SK-N-SH (cell line): ENCODE data around the gene PIGB. TPM values are rescaled to one million over a fixed set of nuclear protein-coding genes. Genes with fewer than 3 reads are reported as not detected.

Experiments used
- CTCF ChIA-PET: fragments of 300-600, 350-600 bp; formaldehyde crosslinking; extraction: SDS; loops from one replicate; lab custom pipeline; 2021; lab: Yijun Ruan, JAX
- POLR2A ChIA-PET: fragments of 350-600 bp; sonication (Branson Sonifier 250); formaldehyde crosslinking; extraction: SDS; loops from one replicate; lab custom pipeline; 2020; ENCODE audit warnings: antibody characterized with exemption, inconsistent platforms; lab: Yijun Ruan, JAX
- DNase-seq: peaks from one replicate; pipeline ENCODE4 v3.0.0; 2012
- H2AFZ ChIP-seq: fragments of 200-600 bp; sonication (generic); 2 replicates; pipeline ENCODE4 v1.8.1; 2016; ENCODE audit warnings: antibody characterized with exemption, mild to moderate bottlenecking, low read depth
- H3F3A ChIP-seq: fragments of 200-600 bp; sonication (generic); replicated peaks from 2 replicates; pipeline ENCODE3; 2016; ENCODE audit warnings: antibody characterized with exemption, mild to moderate bottlenecking; ENCODE audit not compliant: insufficient read depth
- H3K27ac ChIP-seq, 2 experiments: fragments of 200-500 bp in 1 of 2; fragments of 200-600 bp in 1 of 2; sonication (Bioruptor generic) in 1 of 2; sonication (generic), shearing (Covaris generic) in 1 of 2; 2 replicates each; pipeline versions ENCODE4 v1.5.1 to v1.6.1; 2014 to 2016; ENCODE audit warnings: low read depth in 2 of 2, inconsistent platforms in 1 of 2, low read length in 1 of 2, mild to moderate bottlenecking in 1 of 2, mixed read lengths in 1 of 2
- H3K27me3 ChIP-seq: fragments of 200-600 bp; sonication (generic), shearing (Covaris generic); 2 replicates; pipeline ENCODE4 v1.6.1; 2016; ENCODE audit warnings: mixed run types; ENCODE audit not compliant: insufficient read depth
- H3K36me3 ChIP-seq, 2 experiments: fragments of 200-500 bp in 1 of 2; fragments of 200-600 bp in 1 of 2; sonication (Bioruptor generic) in 1 of 2; sonication (generic) in 1 of 2; replicated peaks in 1 of 2; 2 replicates each; pipeline versions ENCODE3 to v1.5.1; 2014 to 2016; ENCODE audit warnings: low read length in 1 of 2, mild to moderate bottlenecking in 1 of 2; ENCODE audit not compliant: insufficient read depth in 2 of 2, control insufficient read depth in 1 of 2
- H3K4me1 ChIP-seq, 2 experiments: fragments of 200-500 bp in 1 of 2; fragments of 200-600 bp in 1 of 2; sonication (Bioruptor generic) in 1 of 2; sonication (generic), shearing (Covaris generic) in 1 of 2; 2 replicates each; pipeline versions ENCODE4 v1.5.1 to v1.6.1; 2014 to 2016; ENCODE audit warnings: low read depth in 1 of 2, low read length in 1 of 2, mixed run types in 1 of 2; ENCODE audit not compliant: insufficient read depth in 2 of 2, control insufficient read depth in 1 of 2
- H3K4me2 ChIP-seq: fragments of 200-600 bp; sonication (generic), shearing (Covaris generic); 2 replicates; pipeline ENCODE4 v1.6.1; 2017; ENCODE audit warnings: mixed run types
- H3K4me3 ChIP-seq, 2 experiments: fragments of 200-500 bp in 1 of 2; fragments of 200-600 bp in 1 of 2; sonication (Bioruptor generic) in 1 of 2; sonication (generic), shearing (Covaris generic) in 1 of 2; 2 replicates each; pipeline versions ENCODE4 v1.5.1 to v1.8.1; 2014 to 2016; ENCODE audit warnings: low read depth in 2 of 2, inconsistent platforms in 1 of 2, low read length in 1 of 2, mild to moderate bottlenecking in 1 of 2, mixed read lengths in 1 of 2, moderate library complexity in 1 of 2
- H3K79me2 ChIP-seq: fragments of 200-600 bp; sonication (generic); 2 replicates; pipeline ENCODE4 v1.8.1; 2017; ENCODE audit warnings: mild to moderate bottlenecking; ENCODE audit not compliant: insufficient read depth
- H3K9ac ChIP-seq: fragments of 200-600 bp; sonication (generic); 2 replicates; pipeline ENCODE4 v1.6.1; 2017; ENCODE audit warnings: mixed run types
- H3K9me2 ChIP-seq: fragments of 200-600 bp; sonication (generic); 2 replicates; pipeline ENCODE4 v1.6.1; 2017; ENCODE audit warnings: mixed run types
- H3K9me3 ChIP-seq: fragments of 200-600 bp; sonication (generic); 2 replicates; pipeline ENCODE4 v1.6.1; 2017; ENCODE audit warnings: mixed run types, mild to moderate bottlenecking, moderate library complexity
- H4K20me1 ChIP-seq: fragments of 200-600 bp; sonication (generic); 2 replicates; pipeline ENCODE4 v1.6.1; 2017; ENCODE audit warnings: mild to moderate bottlenecking, mixed run types; ENCODE audit not compliant: insufficient read depth
- MXI1 ChIP-seq: IDR thresholded peaks from 2 replicates; pipeline ENCODE4 v1.6.1; 2012; ENCODE audit warnings: mild to moderate bottlenecking, low read depth, low read length, improper control_type of control experiment
- RCOR1 ChIP-seq: fragments of 150-350 bp; IDR thresholded peaks from 2 replicates; pipeline ENCODE4 v1.6.1; 2017; ENCODE audit warnings: antibody characterized with exemption, low read length
- SIN3A ChIP-seq: IDR thresholded peaks from 2 replicates; pipeline ENCODE4 v1.6.1; 2012; ENCODE audit warnings: low read depth, mild to moderate bottlenecking, low read length, moderate library complexity, borderline replicate concordance
- polyA plus RNA-seq, 3 experiments: library from polyadenylated mRNA; depleted of rRNA; stranded (reverse); fragments of >200 nt; gene quantifications; 2 replicates each; pipeline ENCODE4 v1.2.3, GENCODE V29; 2012
- TF ChIP-seq, protein P1 (sequence below): fragments of 150-350 bp; IDR thresholded peaks from 2 replicates; pipeline ENCODE4 v1.6.1; 2016; ENCODE audit warnings: mild to moderate bottlenecking, low read depth, low read length
- TF ChIP-seq, protein P2 (sequence below): IDR thresholded peaks from 2 replicates; pipeline ENCODE4 v1.4.0; 2012; ENCODE audit warnings: low read depth, borderline replicate concordance

Gene PIGB
- polyA plus RNA-seq, 1 of the 3 experiments (the other 2 are of a cell fraction) = 6.6 TPM

DNA sequence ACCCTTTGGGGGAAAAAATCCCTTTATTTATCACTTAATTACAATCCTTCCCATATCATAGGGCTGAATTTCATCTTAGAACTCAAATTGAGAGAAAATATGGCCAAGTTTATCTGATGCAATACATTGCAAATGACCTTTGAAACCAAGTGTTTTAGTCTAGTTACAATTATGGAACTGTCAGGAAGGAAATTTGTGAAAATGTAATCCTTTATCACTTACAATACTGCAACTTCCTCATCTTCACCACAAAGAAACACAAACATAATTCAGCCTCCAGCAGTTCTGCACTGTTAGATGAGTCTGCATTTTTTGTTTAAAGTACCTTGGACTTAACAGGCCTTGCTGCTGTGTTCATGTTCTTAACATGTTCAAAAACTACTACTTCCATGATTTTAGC lies 84.5 kb downstream of the PIGB start:
- Histone ChIP-seq H3K4me1 (peaks cover 10 to 23% of the 10 kb centered on the region in 2 experiments; a peak in 3 of 4 replicates), H2AFZ (no peak overlapping the region; the same call in 1 of the 2 replicates), H4K20me1 (no peaks in the 10 kb centered on the region), H3K79me2 (peaks cover 38% of the 10 kb centered on the region), H3K9me3 (no peaks in the 10 kb centered on the region), H3F3A (peaks cover 6% of the 10 kb centered on the region), H3K36me3 (peaks cover 0 to 4% of the 10 kb centered on the region in 2 experiments), H3K4me2 (peak overlapping the region; percentile 7), H3K4me3 (0 out of 4 replicates have a peak overlapping the region, but pooled peaks of 1 of the 2 experiments have one; percentile 3), H3K9me2 (no peaks in the 10 kb centered on the region), H3K27ac (peak overlapping the region; percentile 37 to 65), H3K27me3 (no peaks in the 10 kb centered on the region), H3K9ac (peak overlapping the region; percentile 4; the same call in 1 of the 2 replicates)
- ChIA-PET CTCF (interaction anchor here (1.0 to 1.8 kb wide), 2 partner anchors 17 to 31 kb away, joined by 4 to 6 read pairs; no protein-coding TSS in a partner anchor), POLR2A (no interaction called here)
- TF ChIP-seq MXI1 (no peak), SIN3A (no peak), RCOR1 (no peak)
- TF ChIP-seq, protein P1, sequence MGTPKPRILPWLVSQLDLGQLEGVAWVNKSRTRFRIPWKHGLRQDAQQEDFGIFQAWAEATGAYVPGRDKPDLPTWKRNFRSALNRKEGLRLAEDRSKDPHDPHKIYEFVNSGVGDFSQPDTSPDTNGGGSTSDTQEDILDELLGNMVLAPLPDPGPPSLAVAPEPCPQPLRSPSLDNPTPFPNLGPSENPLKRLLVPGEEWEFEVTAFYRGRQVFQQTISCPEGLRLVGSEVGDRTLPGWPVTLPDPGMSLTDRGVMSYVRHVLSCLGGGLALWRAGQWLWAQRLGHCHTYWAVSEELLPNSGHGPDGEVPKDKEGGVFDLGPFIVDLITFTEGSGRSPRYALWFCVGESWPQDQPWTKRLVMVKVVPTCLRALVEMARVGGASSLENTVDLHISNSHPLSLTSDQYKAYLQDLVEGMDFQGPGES = no peak
- TF ChIP-seq, protein P2, sequence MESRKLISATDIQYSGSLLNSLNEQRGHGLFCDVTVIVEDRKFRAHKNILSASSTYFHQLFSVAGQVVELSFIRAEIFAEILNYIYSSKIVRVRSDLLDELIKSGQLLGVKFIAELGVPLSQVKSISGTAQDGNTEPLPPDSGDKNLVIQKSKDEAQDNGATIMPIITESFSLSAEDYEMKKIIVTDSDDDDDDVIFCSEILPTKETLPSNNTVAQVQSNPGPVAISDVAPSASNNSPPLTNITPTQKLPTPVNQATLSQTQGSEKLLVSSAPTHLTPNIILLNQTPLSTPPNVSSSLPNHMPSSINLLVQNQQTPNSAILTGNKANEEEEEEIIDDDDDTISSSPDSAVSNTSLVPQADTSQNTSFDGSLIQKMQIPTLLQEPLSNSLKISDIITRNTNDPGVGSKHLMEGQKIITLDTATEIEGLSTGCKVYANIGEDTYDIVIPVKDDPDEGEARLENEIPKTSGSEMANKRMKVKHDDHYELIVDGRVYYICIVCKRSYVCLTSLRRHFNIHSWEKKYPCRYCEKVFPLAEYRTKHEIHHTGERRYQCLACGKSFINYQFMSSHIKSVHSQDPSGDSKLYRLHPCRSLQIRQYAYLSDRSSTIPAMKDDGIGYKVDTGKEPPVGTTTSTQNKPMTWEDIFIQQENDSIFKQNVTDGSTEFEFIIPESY = no peak
- no peak for DNase-seq

Other genes with a start within 250 kb of the PIGB start
- gene RSL24D1, start 122.3 kb upstream of the PIGB start, polyA plus RNA-seq (2012; rRNA removed) = 24.3 and 32.1 TPM in 2 replicates
- 9.6 and 11.0 TPM in 2 replicates for gene RAB27A, start 29.4 kb upstream of the PIGB start, polyA plus RNA-seq (2012; rRNA removed)
- 18.2 and 23.6 TPM in 2 replicates for gene PIGBOS1, start 99 bp upstream of the PIGB start, polyA plus RNA-seq (2012; rRNA removed)
- gene CCPG1, start 89.1 kb downstream of the PIGB start, polyA plus RNA-seq (2012; rRNA removed) = 10.5 and 16.9 TPM in 2 replicates
- 2.5 and 2.9 TPM in 2 replicates for gene PIERCE2, start 89.3 kb downstream of the PIGB start, polyA plus RNA-seq (2012; rRNA removed)
- gene DNAAF4, start 189.0 kb downstream of the PIGB start, polyA plus RNA-seq (2012; rRNA removed) = 5.2 and 6.3 TPM in 2 replicates